SK-N-SH (cell line): ENCODE measurements around the gene EDN2. TPM values are rescaled to one million over a fixed set of nuclear protein-coding genes. Genes with fewer than 3 reads are reported as not detected.

Source experiments
- CTCF ChIA-PET: fragments of 300-600, 350-600 bp; formaldehyde crosslinking; extraction: SDS; loops from one replicate; lab custom pipeline; 2021; lab: Yijun Ruan, JAX
- POLR2A ChIA-PET: fragments of 350-600 bp; sonication (Branson Sonifier 250); formaldehyde crosslinking; extraction: SDS; loops from one replicate; lab custom pipeline; 2020; ENCODE audit warnings: antibody characterized with exemption, inconsistent platforms; lab: Yijun Ruan, JAX
- DNase-seq: peaks from one replicate; pipeline ENCODE4 v3.0.0; 2012
- H2AFZ ChIP-seq: fragments of 200-600 bp; sonication (generic); 2 replicates; pipeline ENCODE4 v1.8.1; 2016; ENCODE audit warnings: antibody characterized with exemption, mild to moderate bottlenecking, low read depth
- H3F3A ChIP-seq: fragments of 200-600 bp; sonication (generic); replicated peaks from 2 replicates; pipeline ENCODE3; 2016; ENCODE audit warnings: antibody characterized with exemption, mild to moderate bottlenecking; ENCODE audit not compliant: insufficient read depth
- H3K27ac ChIP-seq, 2 experiments: fragments of 200-500 bp in 1 of 2; fragments of 200-600 bp in 1 of 2; sonication (Bioruptor generic) in 1 of 2; sonication (generic), shearing (Covaris generic) in 1 of 2; 2 replicates each; pipeline versions ENCODE4 v1.5.1 to v1.6.1; 2014 to 2016; ENCODE audit warnings: low read depth in 2 of 2, inconsistent platforms in 1 of 2, low read length in 1 of 2, mild to moderate bottlenecking in 1 of 2, mixed read lengths in 1 of 2
- H3K27me3 ChIP-seq: fragments of 200-600 bp; sonication (generic), shearing (Covaris generic); 2 replicates; pipeline ENCODE4 v1.6.1; 2016; ENCODE audit warnings: mixed run types; ENCODE audit not compliant: insufficient read depth
- H3K36me3 ChIP-seq, 2 experiments: fragments of 200-500 bp in 1 of 2; fragments of 200-600 bp in 1 of 2; sonication (Bioruptor generic) in 1 of 2; sonication (generic) in 1 of 2; replicated peaks in 1 of 2; 2 replicates each; pipeline versions ENCODE3 to v1.5.1; 2014 to 2016; ENCODE audit warnings: low read length in 1 of 2, mild to moderate bottlenecking in 1 of 2; ENCODE audit not compliant: insufficient read depth in 2 of 2, control insufficient read depth in 1 of 2
- H3K4me1 ChIP-seq, 2 experiments: fragments of 200-500 bp in 1 of 2; fragments of 200-600 bp in 1 of 2; sonication (Bioruptor generic) in 1 of 2; sonication (generic), shearing (Covaris generic) in 1 of 2; 2 replicates each; pipeline versions ENCODE4 v1.5.1 to v1.6.1; 2014 to 2016; ENCODE audit warnings: low read depth in 1 of 2, low read length in 1 of 2, mixed run types in 1 of 2; ENCODE audit not compliant: insufficient read depth in 2 of 2, control insufficient read depth in 1 of 2
- H3K4me2 ChIP-seq: fragments of 200-600 bp; sonication (generic), shearing (Covaris generic); 2 replicates; pipeline ENCODE4 v1.6.1; 2017; ENCODE audit warnings: mixed run types
- H3K4me3 ChIP-seq, 2 experiments: fragments of 200-500 bp in 1 of 2; fragments of 200-600 bp in 1 of 2; sonication (Bioruptor generic) in 1 of 2; sonication (generic), shearing (Covaris generic) in 1 of 2; 2 replicates each; pipeline versions ENCODE4 v1.5.1 to v1.8.1; 2014 to 2016; ENCODE audit warnings: low read depth in 2 of 2, inconsistent platforms in 1 of 2, low read length in 1 of 2, mild to moderate bottlenecking in 1 of 2, mixed read lengths in 1 of 2, moderate library complexity in 1 of 2
- H3K79me2 ChIP-seq: fragments of 200-600 bp; sonication (generic); 2 replicates; pipeline ENCODE4 v1.8.1; 2017; ENCODE audit warnings: mild to moderate bottlenecking; ENCODE audit not compliant: insufficient read depth
- H3K9ac ChIP-seq: fragments of 200-600 bp; sonication (generic); 2 replicates; pipeline ENCODE4 v1.6.1; 2017; ENCODE audit warnings: mixed run types
- H3K9me2 ChIP-seq: fragments of 200-600 bp; sonication (generic); 2 replicates; pipeline ENCODE4 v1.6.1; 2017; ENCODE audit warnings: mixed run types
- H3K9me3 ChIP-seq: fragments of 200-600 bp; sonication (generic); 2 replicates; pipeline ENCODE4 v1.6.1; 2017; ENCODE audit warnings: mixed run types, mild to moderate bottlenecking, moderate library complexity
- H4K20me1 ChIP-seq: fragments of 200-600 bp; sonication (generic); 2 replicates; pipeline ENCODE4 v1.6.1; 2017; ENCODE audit warnings: mild to moderate bottlenecking, mixed run types; ENCODE audit not compliant: insufficient read depth
- CHD2 ChIP-seq: fragments of 150-350 bp; IDR thresholded peaks from 2 replicates; pipeline ENCODE4 v1.6.1; 2018; ENCODE audit warnings: low read length; ENCODE audit not compliant: partially characterized antibody
- ELF1 ChIP-seq: IDR thresholded peaks from 2 replicates; pipeline ENCODE4 v1.4.0; 2012
- EP300 ChIP-seq, 2 experiments: IDR thresholded peaks; 2 replicates each; pipeline versions ENCODE4 v1.4.0 to v1.6.1; 2012; ENCODE audit warnings: borderline replicate concordance in 1 of 2, low read depth in 1 of 2, low read length in 1 of 2
- EZH2phosphoT487 ChIP-seq: fragments of 200-600 bp; sonication (generic); IDR thresholded peaks from 2 replicates; pipeline ENCODE4 v1.6.1; 2017; ENCODE audit warnings: low read depth, mixed run types, mild to moderate bottlenecking, antibody characterized with exemption, moderate library complexity, borderline replicate concordance
- GATA2 ChIP-seq: sonication (generic); formaldehyde crosslinking; IDR thresholded peaks from 2 replicates; pipeline ENCODE4 v1.5.0; 2020; ENCODE audit warnings: mild to moderate bottlenecking, missing genetic modification reagents
- NFIC ChIP-seq: IDR thresholded peaks from 2 replicates; pipeline ENCODE4 v1.4.0; 2012; ENCODE audit warnings: borderline replicate concordance
- NRF1 ChIP-seq: IDR thresholded peaks from 2 replicates; pipeline ENCODE4 v1.6.1; 2012; ENCODE audit warnings: low read depth, mild to moderate bottlenecking, low read length
- POLR2AphosphoS5 ChIP-seq: IDR thresholded peaks from 2 replicates; pipeline ENCODE4 v1.6.1; 2012; ENCODE audit warnings: low read depth, low read length
- RAD21 ChIP-seq: IDR thresholded peaks from 2 replicates; pipeline ENCODE4 v1.6.1; 2012; ENCODE audit warnings: mild to moderate bottlenecking, low read length
- RCOR1 ChIP-seq: fragments of 150-350 bp; IDR thresholded peaks from 2 replicates; pipeline ENCODE4 v1.6.1; 2017; ENCODE audit warnings: antibody characterized with exemption, low read length
- RXRA ChIP-seq: IDR thresholded peaks from 2 replicates; pipeline ENCODE4 v1.4.0; 2012; ENCODE audit warnings: low read depth, mild to moderate bottlenecking, borderline replicate concordance
- SIN3A ChIP-seq: IDR thresholded peaks from 2 replicates; pipeline ENCODE4 v1.6.1; 2012; ENCODE audit warnings: low read depth, mild to moderate bottlenecking, low read length, moderate library complexity, borderline replicate concordance
- TAF1 ChIP-seq: IDR thresholded peaks from 2 replicates; pipeline ENCODE4 v1.6.1; 2012; ENCODE audit warnings: low read depth, mild to moderate bottlenecking, low read length, moderate library complexity, borderline replicate concordance
- USF2 ChIP-seq: fragments of 150-350 bp; IDR thresholded peaks from 2 replicates; pipeline ENCODE4 v1.6.1; 2017; ENCODE audit warnings: antibody characterized with exemption, low read length, low read depth, borderline replicate concordance
- WGBS: methylation state at CpG from one replicate; pipeline ENCODE4 v1.1.6; 2017; ENCODE audit warnings: low lambda C conversion rate; 5-methylcytosine and 5-hydroxymethylcytosine counted together
- polyA plus RNA-seq, 3 experiments: library from polyadenylated mRNA; depleted of rRNA; stranded (reverse); fragments of >200 nt; gene quantifications; 2 replicates each; pipeline ENCODE4 v1.2.3, GENCODE V29; 2012
- TF ChIP-seq, protein P1 (sequence below): IDR thresholded peaks from 2 replicates; pipeline ENCODE4 v1.4.0; 2012; ENCODE audit warnings: low read depth, borderline replicate concordance
- TF ChIP-seq, protein P2 (sequence below): IDR thresholded peaks from 2 replicates; pipeline ENCODE4 v1.4.0; 2012; ENCODE audit warnings: low read depth
- TF ChIP-seq, protein P3 (sequence below): fragments of 200-600 bp; sonication (generic); IDR thresholded peaks from 2 replicates; pipeline ENCODE4 v1.6.1; 2017; ENCODE audit warnings: antibody characterized with exemption, mild to moderate bottlenecking, moderate library complexity

EDN2 gene
- polyA plus RNA-seq, 1 of the 3 experiments (the other 2 are of a cell fraction): 0.97 TPM

- H3K9ac ChIP-seq: no peak overlapping the region
- H3K27me3 ChIP-seq: no peaks in the 10 kb centered on the region
- H3K27ac ChIP-seq: no peak overlapping the region
- peaks cover 59 to 73% of the 10 kb centered on the region in 2 experiments for H3K4me1 ChIP-seq
- H3K4me2 ChIP-seq: no peak overlapping the region; the same call in 1 of the 2 replicates
- no peaks in the 10 kb centered on the region for H3K36me3 ChIP-seq
- 0 out of 2 replicates have a peak, but pooled peaks cover 2% of the 10 kb centered on the region for H3K79me2 ChIP-seq
- H3F3A ChIP-seq: peaks cover 17% of the 10 kb centered on the region
- no peaks in the 10 kb centered on the region for H3K9me3 ChIP-seq
- 94% methylated on average over 13 of the region's 15 CpGs for WGBS
- H2AFZ ChIP-seq: no peak overlapping the region
- H4K20me1 ChIP-seq: no peaks in the 10 kb centered on the region
- H3K9me2 ChIP-seq: no peaks in the 10 kb centered on the region
- ChIA-PET POLR2A (no interaction called here), CTCF (interaction anchor here (1.0 to 11.2 kb wide), 6 partner anchors 13 to 50 kb away, joined by 4 to 93 read pairs (median 6); no protein-coding TSS in a partner anchor)
- TF ChIP-seq USF2 (no peak), NRF1 (no peak), RCOR1 (no peak), NFIC (no peak), POLR2AphosphoS5 (no peak)
- TF ChIP-seq, protein P1, sequence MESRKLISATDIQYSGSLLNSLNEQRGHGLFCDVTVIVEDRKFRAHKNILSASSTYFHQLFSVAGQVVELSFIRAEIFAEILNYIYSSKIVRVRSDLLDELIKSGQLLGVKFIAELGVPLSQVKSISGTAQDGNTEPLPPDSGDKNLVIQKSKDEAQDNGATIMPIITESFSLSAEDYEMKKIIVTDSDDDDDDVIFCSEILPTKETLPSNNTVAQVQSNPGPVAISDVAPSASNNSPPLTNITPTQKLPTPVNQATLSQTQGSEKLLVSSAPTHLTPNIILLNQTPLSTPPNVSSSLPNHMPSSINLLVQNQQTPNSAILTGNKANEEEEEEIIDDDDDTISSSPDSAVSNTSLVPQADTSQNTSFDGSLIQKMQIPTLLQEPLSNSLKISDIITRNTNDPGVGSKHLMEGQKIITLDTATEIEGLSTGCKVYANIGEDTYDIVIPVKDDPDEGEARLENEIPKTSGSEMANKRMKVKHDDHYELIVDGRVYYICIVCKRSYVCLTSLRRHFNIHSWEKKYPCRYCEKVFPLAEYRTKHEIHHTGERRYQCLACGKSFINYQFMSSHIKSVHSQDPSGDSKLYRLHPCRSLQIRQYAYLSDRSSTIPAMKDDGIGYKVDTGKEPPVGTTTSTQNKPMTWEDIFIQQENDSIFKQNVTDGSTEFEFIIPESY: no peak
- H3K4me3 ChIP-seq: no peak overlapping the region
- no peak for DNase-seq
Measured at GRCh38 chr1:41481109-41481775, 3.2 kb downstream of the EDN2 start.

- ChIA-PET CTCF (interaction anchor here (0.7 to 11.2 kb wide), 5 partner anchors 14 to 63 kb away, joined by 3 to 93 read pairs (median 6); no protein-coding TSS in a partner anchor), POLR2A (no interaction called here)
- H3K27me3 ChIP-seq: no peaks in the 10 kb centered on the region
- 0 out of 2 replicates have a peak, but pooled peaks cover 2% of the 10 kb centered on the region for H3K79me2 ChIP-seq
- no peaks in the 10 kb centered on the region for H3K36me3 ChIP-seq
- H3K4me3 ChIP-seq: no peak overlapping the region
- no peaks in the 10 kb centered on the region for H4K20me1 ChIP-seq
- 98% methylated on average over 7 of the region's 10 CpGs for WGBS
- H3K4me1 ChIP-seq: peaks cover 59 to 73% of the 10 kb centered on the region in 2 experiments
- no peak overlapping the region for H3K27ac ChIP-seq
- H3K9me2 ChIP-seq: no peaks in the 10 kb centered on the region
- H2AFZ ChIP-seq: no peak overlapping the region
- DNase-seq: no peak
- H3F3A ChIP-seq: peaks cover 11% of the 10 kb centered on the region
- no peaks in the 10 kb centered on the region for H3K9me3 ChIP-seq
- H3K9ac ChIP-seq: no peak overlapping the region
- no peak overlapping the region for H3K4me2 ChIP-seq
- TF ChIP-seq RXRA (no peak), EZH2phosphoT487 (no peak), ELF1 (no peak), SIN3A (no peak), GATA2 (CRISPR knock-in tag) (no peak), RAD21 (no peak), CHD2 (no peak), EP300 (IDR thresholded peaks at IDR 0.05; ENCODE audit: borderline replicate concordance in 1 of 2, low read depth in 1 of 2, low read length in 1 of 2) (no peak), TAF1 (no peak)
- TF ChIP-seq, protein P1: no peak
- TF ChIP-seq, protein P2, sequence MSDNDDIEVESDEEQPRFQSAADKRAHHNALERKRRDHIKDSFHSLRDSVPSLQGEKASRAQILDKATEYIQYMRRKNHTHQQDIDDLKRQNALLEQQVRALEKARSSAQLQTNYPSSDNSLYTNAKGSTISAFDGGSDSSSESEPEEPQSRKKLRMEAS: no peak
- TF ChIP-seq, protein P3, sequence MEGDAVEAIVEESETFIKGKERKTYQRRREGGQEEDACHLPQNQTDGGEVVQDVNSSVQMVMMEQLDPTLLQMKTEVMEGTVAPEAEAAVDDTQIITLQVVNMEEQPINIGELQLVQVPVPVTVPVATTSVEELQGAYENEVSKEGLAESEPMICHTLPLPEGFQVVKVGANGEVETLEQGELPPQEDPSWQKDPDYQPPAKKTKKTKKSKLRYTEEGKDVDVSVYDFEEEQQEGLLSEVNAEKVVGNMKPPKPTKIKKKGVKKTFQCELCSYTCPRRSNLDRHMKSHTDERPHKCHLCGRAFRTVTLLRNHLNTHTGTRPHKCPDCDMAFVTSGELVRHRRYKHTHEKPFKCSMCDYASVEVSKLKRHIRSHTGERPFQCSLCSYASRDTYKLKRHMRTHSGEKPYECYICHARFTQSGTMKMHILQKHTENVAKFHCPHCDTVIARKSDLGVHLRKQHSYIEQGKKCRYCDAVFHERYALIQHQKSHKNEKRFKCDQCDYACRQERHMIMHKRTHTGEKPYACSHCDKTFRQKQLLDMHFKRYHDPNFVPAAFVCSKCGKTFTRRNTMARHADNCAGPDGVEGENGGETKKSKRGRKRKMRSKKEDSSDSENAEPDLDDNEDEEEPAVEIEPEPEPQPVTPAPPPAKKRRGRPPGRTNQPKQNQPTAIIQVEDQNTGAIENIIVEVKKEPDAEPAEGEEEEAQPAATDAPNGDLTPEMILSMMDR: no peak
Measured at GRCh38 chr1:41480204-41481108, 4.0 kb downstream of the EDN2 start.
